WTC11 (cell line): ENCODE results near the gene RPS4Y1. TPM values are rescaled to one million over a fixed set of nuclear protein-coding genes. Genes with fewer than 3 reads are reported as not detected.

Experiments
- ATAC-seq: fragments of 200-7000 bp; cut with Tn5 transposase; 2 replicates; pipeline ENCODE4 v1.10.0; 2021; ENCODE audit warnings: mild to moderate bottlenecking, moderate library complexity
- CTCF ChIA-PET: fragments of 300-600 bp; sonication (Branson Sonifier 250); formaldehyde crosslinking; loops from one replicate; lab custom pipeline; 2021; ENCODE audit warnings: antibody characterized with exemption; lab: Charles Lee
- POLR2A ChIA-PET: fragments of 350-600 bp; sonication (Branson Sonifier 250); formaldehyde crosslinking; loops from one replicate; lab custom pipeline; 2021; ENCODE audit warnings: antibody characterized with exemption; lab: Charles Lee
- DNase-seq: peaks from one replicate; pipeline ENCODE4 v3.0.0; 2021; ENCODE audit warnings: low spot score
- H3K27ac Mint-ChIP-seq: 2 replicates; pipeline ENCODE4 v1.8.0; 2021; ENCODE audit warnings: mixed read lengths
- H3K27me3 Mint-ChIP-seq: 2 replicates; pipeline ENCODE4 v1.8.0; 2021; ENCODE audit warnings: low read depth, mild to moderate bottlenecking, moderate library complexity, mixed read lengths
- H3K36me3 Mint-ChIP-seq: 2 replicates; pipeline ENCODE4 v1.8.0; 2021; ENCODE audit warnings: mixed read lengths
- H3K4me1 Mint-ChIP-seq: 2 replicates; pipeline ENCODE4 v1.8.0; 2022; ENCODE audit warnings: mixed read lengths
- H3K4me3 Mint-ChIP-seq: 2 replicates; pipeline ENCODE4 v1.8.0; 2021; ENCODE audit warnings: mild to moderate bottlenecking, moderate library complexity, mixed read lengths
- H3K9me3 Mint-ChIP-seq: 2 replicates; pipeline ENCODE4 v1.8.0; 2021; ENCODE audit warnings: mixed read lengths
- CREM ChIP-seq: sonication (generic); formaldehyde crosslinking; IDR thresholded peaks from 2 replicates; pipeline ENCODE4 v1.8.1; 2022; ENCODE audit warnings: mild to moderate bottlenecking, missing genetic modification reagents, moderate library complexity
- CTCF ChIP-seq: fragments of 200-600 bp; IDR thresholded peaks from 2 replicates; pipeline ENCODE4 v1.8.0; 2022; ENCODE audit warnings: antibody characterized with exemption
- E2F4 ChIP-seq: sonication (generic); formaldehyde crosslinking; IDR thresholded peaks from 2 replicates; pipeline ENCODE4 v1.8.1; 2022; ENCODE audit warnings: low read depth, mild to moderate bottlenecking, moderate library complexity, missing genetic modification reagents, borderline replicate concordance
- E2F5 ChIP-seq: sonication (generic); formaldehyde crosslinking; IDR thresholded peaks from 2 replicates; pipeline ENCODE4 v1.8.1; 2022; ENCODE audit warnings: mild to moderate bottlenecking, moderate library complexity, missing genetic modification reagents
- EMX1 ChIP-seq: fragments of 250-450 bp; sonication (Bioruptor Pico); IDR thresholded peaks from 2 replicates; pipeline ENCODE4 v1.8.0; 2021; ENCODE audit warnings: mild to moderate bottlenecking
- ESRRA ChIP-seq: sonication (generic); formaldehyde crosslinking; IDR thresholded peaks from 2 replicates; pipeline ENCODE4 v1.8.1; 2022; ENCODE audit warnings: mild to moderate bottlenecking, missing genetic modification reagents, borderline replicate concordance
- ETV6 ChIP-seq: sonication (generic); formaldehyde crosslinking; IDR thresholded peaks from 2 replicates; pipeline ENCODE4 v1.8.1; 2022; ENCODE audit warnings: mild to moderate bottlenecking, missing genetic modification reagents
- FOXP1 ChIP-seq: sonication (generic); formaldehyde crosslinking; IDR thresholded peaks from 2 replicates; pipeline ENCODE4 v1.8.0; 2022; ENCODE audit warnings: missing genetic modification reagents, mild to moderate bottlenecking, moderate library complexity, borderline replicate concordance
- GTF2I ChIP-seq: fragments of 250-450 bp; sonication (Bioruptor Pico); conservative IDR thresholded peaks from 2 replicates; pipeline ENCODE4 v1.4.0; 2021; ENCODE audit warnings: mild to moderate bottlenecking
- HMGA2 ChIP-seq: fragments of 250-450 bp; sonication (Bioruptor Pico); IDR thresholded peaks from 2 replicates; pipeline ENCODE4 v1.4.0; 2021; ENCODE audit warnings: mild to moderate bottlenecking, moderate library complexity
- JUN ChIP-seq: sonication (generic); formaldehyde crosslinking; IDR thresholded peaks from 2 replicates; pipeline ENCODE4 v1.8.0; 2023; ENCODE audit warnings: mild to moderate bottlenecking, missing genetic modification reagents
- KAT7 ChIP-seq: sonication (generic); formaldehyde crosslinking; IDR thresholded peaks from 2 replicates; pipeline ENCODE4 v1.8.1; 2023; ENCODE audit warnings: missing genetic modification reagents, mild to moderate bottlenecking, borderline replicate concordance
- MLX ChIP-seq: sonication (generic); formaldehyde crosslinking; IDR thresholded peaks from 2 replicates; pipeline ENCODE4 v1.8.1; 2023; ENCODE audit warnings: mild to moderate bottlenecking, missing genetic modification reagents, moderate library complexity
- NFATC4 ChIP-seq: fragments of 250-450 bp; sonication (Bioruptor Pico); IDR thresholded peaks from 2 replicates; pipeline ENCODE4 v1.9.0; 2021; ENCODE audit warnings: mild to moderate bottlenecking
- NR1H2 ChIP-seq: sonication (generic); formaldehyde crosslinking; IDR thresholded peaks from 2 replicates; pipeline ENCODE4 v1.9.0; 2021; ENCODE audit warnings: mild to moderate bottlenecking, moderate library complexity, missing genetic modification reagents
- NR2C2 ChIP-seq: sonication (generic); formaldehyde crosslinking; IDR thresholded peaks from 2 replicates; pipeline ENCODE4 v1.8.0; 2022; ENCODE audit warnings: mild to moderate bottlenecking, missing genetic modification reagents
- PRRX2 ChIP-seq: fragments of 250-450 bp; sonication (Bioruptor Pico); IDR thresholded peaks from 2 replicates; pipeline ENCODE4 v1.8.0; 2021; ENCODE audit warnings: mild to moderate bottlenecking
- SMAD4 ChIP-seq: sonication (generic); formaldehyde crosslinking; IDR thresholded peaks from 2 replicates; pipeline ENCODE4 v1.8.0; 2022; ENCODE audit warnings: mild to moderate bottlenecking, missing genetic modification reagents
- SOX15 ChIP-seq: fragments of 250-450 bp; sonication (Bioruptor Pico); IDR thresholded peaks from 2 replicates; pipeline ENCODE4 v1.9.0; 2021; ENCODE audit warnings: mild to moderate bottlenecking
- SP1 ChIP-seq: sonication (generic); formaldehyde crosslinking; conservative IDR thresholded peaks from 2 replicates; pipeline ENCODE4 v1.8.1; 2022; ENCODE audit warnings: missing genetic modification reagents
- TCF7 ChIP-seq: sonication (generic); formaldehyde crosslinking; IDR thresholded peaks from 2 replicates; pipeline ENCODE4 v1.8.0; 2022; ENCODE audit warnings: mild to moderate bottlenecking, low read depth, missing genetic modification reagents, moderate library complexity
- TEAD1 ChIP-seq: sonication (generic); formaldehyde crosslinking; IDR thresholded peaks from 2 replicates; pipeline ENCODE4 v1.8.0; 2022; ENCODE audit warnings: mild to moderate bottlenecking, missing genetic modification reagents
- TP53 ChIP-seq: sonication (generic); formaldehyde crosslinking; IDR thresholded peaks from 2 replicates; pipeline ENCODE4 v1.8.1; 2023; ENCODE audit warnings: mild to moderate bottlenecking, missing genetic modification reagents
- USF1 ChIP-seq: sonication (generic); formaldehyde crosslinking; IDR thresholded peaks from 2 replicates; pipeline ENCODE4 v1.8.0; 2022; ENCODE audit warnings: mild to moderate bottlenecking, missing genetic modification reagents
- ZNF317 ChIP-seq: sonication (generic); formaldehyde crosslinking; IDR thresholded peaks from 2 replicates; pipeline ENCODE4 v1.8.1; 2023; ENCODE audit warnings: low read depth, mild to moderate bottlenecking, moderate library complexity, missing genetic modification reagents, borderline replicate concordance
- ZNF396 ChIP-seq: fragments of 250-450 bp; sonication (Bioruptor Pico); IDR thresholded peaks from 2 replicates; pipeline ENCODE4 v1.8.0; 2021; ENCODE audit warnings: mild to moderate bottlenecking, moderate library complexity, borderline replicate concordance
- total RNA-seq: library from RNA; stranded (reverse); gene quantifications from 3 replicates; pipeline ENCODE4 v1.2.3, GENCODE V29; 2021

Gene RPS4Y1
- total RNA-seq, 1 experiment from 2014 or later, result 182 TPM

DNA sequence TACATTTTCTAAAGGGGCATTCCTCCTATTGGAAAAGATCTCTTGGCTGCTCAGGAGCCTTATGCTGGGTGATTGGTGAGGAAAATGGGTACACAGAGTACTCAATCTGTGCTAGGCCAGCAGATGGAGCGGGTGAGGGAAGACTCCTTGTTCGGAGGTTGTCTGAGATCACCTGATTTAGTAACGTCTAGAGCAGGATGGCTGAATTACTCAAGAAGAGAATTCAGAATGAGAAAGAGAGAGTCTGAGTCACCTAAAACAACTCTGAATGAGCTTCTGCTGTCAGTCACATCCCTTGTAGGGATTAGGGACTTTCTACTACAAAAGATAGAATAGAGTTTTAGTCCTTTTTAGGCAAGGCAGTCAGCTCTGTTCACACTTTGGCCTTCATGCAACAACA, 46.6 kb downstream of the RPS4Y1 start:
- TF ChIP-seq EMX1 (CRISPR knock-in tag), result no peak
- TF ChIP-seq NR2C2 (CRISPR knock-in tag), result no peak
- no peak for TF ChIP-seq PRRX2 (CRISPR knock-in tag)
- no peak for TF ChIP-seq KAT7 (CRISPR knock-in tag)
- no peak for TF ChIP-seq USF1 (CRISPR knock-in tag)
- TF ChIP-seq ESRRA (CRISPR knock-in tag), result no peak
- no peak for TF ChIP-seq SMAD4
- TF ChIP-seq ZNF317, result no peak
- no peak for TF ChIP-seq CREM (CRISPR knock-in tag)
- no peak for TF ChIP-seq NR1H2
- TF ChIP-seq TCF7 (CRISPR knock-in tag), result no peak
- no peak for TF ChIP-seq E2F5 (CRISPR knock-in tag)
- TF ChIP-seq, all 79 proteins: peak for 0
- H3K36me3 Mint-ChIP-seq, result peaks cover 9% of the 10 kb centered on the region
- peaks cover 2% of the 10 kb centered on the region; the same call in 1 of the 2 replicates for H3K27me3 Mint-ChIP-seq
- DNase-seq (no peak), ATAC-seq (0 out of 2 replicates have a peak, but pooled peaks have one; percentile 16)
- POLR2A ChIA-PET, result no interaction called here
- H3K4me3 Mint-ChIP-seq, result no peak overlapping the region
- CTCF ChIA-PET, result interaction anchor here (1.4 kb wide), 1 partner anchor 88 kb away, joined by 3 read pairs; no protein-coding TSS in a partner anchor
- H3K27ac Mint-ChIP-seq, result no peak overlapping the region
- H3K9me3 Mint-ChIP-seq, result peaks cover 10% of the 10 kb centered on the region
- peaks cover 12% of the 10 kb centered on the region for H3K4me1 Mint-ChIP-seq

GRCh38 chrY:2893471-2893870, 52.1 kb downstream of the RPS4Y1 start:
- Mint-ChIP-seq H3K4me3 (no peak overlapping the region), H3K27ac (no peak overlapping the region), H3K9me3 (no peaks in the 10 kb centered on the region), H3K36me3 (no peaks in the 10 kb centered on the region), H3K4me1 (peaks cover 7% of the 10 kb centered on the region; the same call in 1 of the 2 replicates), H3K27me3 (no peaks in the 10 kb centered on the region)
- ChIA-PET POLR2A (no interaction called here), CTCF (no interaction called here)
- ATAC-seq, result no peak
- no peak for DNase-seq
- TF ChIP-seq EMX1 (CRISPR knock-in tag), result no peak
- no peak for TF ChIP-seq HMGA2
- no peak for TF ChIP-seq TP53 (CRISPR knock-in tag)
- no peak for TF ChIP-seq NFATC4 (CRISPR knock-in tag)
- TF ChIP-seq MLX, result no peak
- TF ChIP-seq JUN (CRISPR knock-in tag), result no peak
- no peak for TF ChIP-seq SOX15 (CRISPR knock-in tag)
- no peak for TF ChIP-seq GTF2I (CRISPR knock-in tag)

GRCh38 chrY:2896050-2896449, 54.6 kb downstream of the RPS4Y1 start:
- no peaks in the 10 kb centered on the region for H3K27me3 Mint-ChIP-seq
- no peak overlapping the region for H3K4me3 Mint-ChIP-seq
- no peak overlapping the region for H3K27ac Mint-ChIP-seq
- ATAC-seq (no peak), DNase-seq (no peak)
- no peaks in the 10 kb centered on the region for H3K36me3 Mint-ChIP-seq
- CTCF ChIA-PET, result no interaction called here
- H3K4me1 Mint-ChIP-seq, result peaks cover 13% of the 10 kb centered on the region
- POLR2A ChIA-PET, result interaction anchor here (0.6 kb wide), 2 partner anchors 25 to 29 kb away, joined by 4 read pairs; no protein-coding TSS in a partner anchor
- TF ChIP-seq FOXP1 (CRISPR knock-in tag) (no peak), ETV6 (CRISPR knock-in tag) (no peak), SP1 (CRISPR knock-in tag) (no peak), TEAD1 (CRISPR knock-in tag) (no peak), CTCF (no peak), JUN (CRISPR knock-in tag) (no peak), E2F4 (no peak), ZNF396 (CRISPR knock-in tag) (no peak)
- no peaks in the 10 kb centered on the region; the same call in 1 of the 2 replicates for H3K9me3 Mint-ChIP-seq
